ENCODE measurements around the gene UBXN2A. TPM values are rescaled to one million over a fixed set of nuclear protein-coding genes. Genes with fewer than 3 reads are reported as not detected.

Gene UBXN2A
- total RNA-seq, 4 donors from 2014 or later, result 8.4 to 16.1 (median 13.5) TPM

DNA sequence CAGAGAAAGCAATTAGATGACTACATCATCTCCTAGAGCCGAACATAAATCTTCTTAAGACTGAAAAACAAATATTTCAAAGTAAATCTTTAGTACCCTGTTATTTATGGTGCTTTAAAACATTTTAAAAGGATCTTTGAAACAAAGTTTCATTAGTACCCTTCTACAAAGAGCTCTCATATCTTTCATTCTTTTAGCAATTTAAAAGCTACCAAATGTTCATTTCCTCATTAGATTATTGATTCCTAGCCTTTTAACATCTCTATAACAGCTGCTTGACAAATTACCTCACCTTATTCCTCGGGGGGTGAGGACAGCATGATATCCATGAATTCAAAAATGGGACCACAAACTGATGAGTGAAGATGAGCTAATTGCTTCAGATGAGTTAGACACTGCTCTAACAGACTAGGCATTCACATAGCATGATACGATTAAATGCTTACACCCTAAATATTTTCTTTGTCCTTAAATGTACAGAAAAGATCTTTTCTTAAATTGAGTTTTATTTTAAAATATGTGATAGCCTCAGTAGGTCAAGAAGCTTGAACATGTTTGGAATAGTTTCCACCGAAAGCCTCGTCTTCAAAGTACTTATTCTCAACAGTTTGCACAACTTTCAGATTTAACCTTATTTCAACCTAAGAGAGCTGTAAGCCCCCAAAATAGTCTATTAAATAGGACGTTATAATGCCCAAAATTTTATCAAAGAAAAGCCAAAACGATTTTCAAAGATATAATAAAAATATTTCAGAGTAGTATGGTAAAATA, 15.5 kb upstream of the UBXN2A start:
- ATAC-seq (ENCODE audit: low FRiP score) (no peak), DNase-seq (ENCODE audit: low spot score) (no peak)
- TF ChIP-seq, protein P1, sequence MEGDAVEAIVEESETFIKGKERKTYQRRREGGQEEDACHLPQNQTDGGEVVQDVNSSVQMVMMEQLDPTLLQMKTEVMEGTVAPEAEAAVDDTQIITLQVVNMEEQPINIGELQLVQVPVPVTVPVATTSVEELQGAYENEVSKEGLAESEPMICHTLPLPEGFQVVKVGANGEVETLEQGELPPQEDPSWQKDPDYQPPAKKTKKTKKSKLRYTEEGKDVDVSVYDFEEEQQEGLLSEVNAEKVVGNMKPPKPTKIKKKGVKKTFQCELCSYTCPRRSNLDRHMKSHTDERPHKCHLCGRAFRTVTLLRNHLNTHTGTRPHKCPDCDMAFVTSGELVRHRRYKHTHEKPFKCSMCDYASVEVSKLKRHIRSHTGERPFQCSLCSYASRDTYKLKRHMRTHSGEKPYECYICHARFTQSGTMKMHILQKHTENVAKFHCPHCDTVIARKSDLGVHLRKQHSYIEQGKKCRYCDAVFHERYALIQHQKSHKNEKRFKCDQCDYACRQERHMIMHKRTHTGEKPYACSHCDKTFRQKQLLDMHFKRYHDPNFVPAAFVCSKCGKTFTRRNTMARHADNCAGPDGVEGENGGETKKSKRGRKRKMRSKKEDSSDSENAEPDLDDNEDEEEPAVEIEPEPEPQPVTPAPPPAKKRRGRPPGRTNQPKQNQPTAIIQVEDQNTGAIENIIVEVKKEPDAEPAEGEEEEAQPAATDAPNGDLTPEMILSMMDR (IDR thresholded peaks at IDR 0.05), result no peak

DNA sequence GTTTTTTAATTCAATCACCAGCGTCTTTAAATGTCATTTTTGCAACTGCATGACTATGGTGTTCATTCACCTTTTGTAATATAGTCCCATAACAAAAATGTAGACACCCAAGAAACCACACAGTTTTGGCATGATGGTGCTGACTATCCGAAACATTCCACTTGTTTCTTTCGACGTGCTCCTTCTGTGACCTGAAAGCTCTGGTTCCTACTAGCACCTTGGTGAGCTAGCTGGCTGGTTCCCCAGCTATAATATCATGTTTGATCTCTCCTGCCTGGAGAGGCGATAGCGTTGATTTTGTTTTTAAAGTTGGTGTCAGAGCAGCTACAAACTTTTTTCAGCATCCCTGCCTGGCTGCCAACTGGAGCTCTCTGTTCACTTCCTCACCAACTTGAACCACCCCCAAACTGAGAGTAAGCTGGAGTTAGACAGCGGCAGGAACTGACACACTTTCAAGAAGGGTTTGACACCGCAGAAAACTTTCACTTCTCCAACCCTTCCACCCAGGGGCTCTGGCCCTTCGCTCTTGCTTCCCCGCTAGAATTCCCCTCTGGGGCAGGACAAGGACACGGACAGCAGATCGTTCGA, 14.5 kb upstream of the UBXN2A start:
- TF ChIP-seq, protein P1 (IDR thresholded peaks at IDR 0.05), result no peak
- no peak for DNase-seq (ENCODE audit: low spot score)
- peak; percentile 46 for ATAC-seq (ENCODE audit: low FRiP score)

DNA sequence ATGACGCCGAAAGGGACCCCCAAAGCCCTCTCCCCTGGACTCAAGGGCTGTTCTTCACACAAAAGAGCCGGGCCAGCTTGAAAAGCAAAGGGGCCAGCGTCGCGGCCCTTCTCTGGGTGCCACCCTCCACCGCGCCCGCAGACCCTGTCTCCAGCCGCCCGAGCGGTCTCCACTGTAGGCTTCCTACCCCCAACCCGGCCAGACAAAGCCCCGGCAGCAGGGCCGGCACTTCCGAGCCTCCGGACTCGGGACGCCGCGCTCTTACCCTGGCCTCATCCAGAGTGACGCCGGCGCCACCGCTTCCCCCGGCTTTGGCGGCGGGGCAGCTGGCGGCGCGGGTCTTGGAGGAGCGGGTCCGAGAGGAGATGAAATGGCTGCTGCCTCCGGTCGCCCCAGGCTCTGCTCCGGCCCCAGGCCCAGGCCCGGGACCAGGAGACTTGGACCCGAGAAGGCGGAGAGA, 13.9 kb upstream of the UBXN2A start:
- TF ChIP-seq, protein P1 (IDR thresholded peaks at IDR 0.05), result no peak
- ATAC-seq (ENCODE audit: low FRiP score) (peak; percentile 22), DNase-seq (ENCODE audit: low spot score) (peak; percentile 29)

DNA sequence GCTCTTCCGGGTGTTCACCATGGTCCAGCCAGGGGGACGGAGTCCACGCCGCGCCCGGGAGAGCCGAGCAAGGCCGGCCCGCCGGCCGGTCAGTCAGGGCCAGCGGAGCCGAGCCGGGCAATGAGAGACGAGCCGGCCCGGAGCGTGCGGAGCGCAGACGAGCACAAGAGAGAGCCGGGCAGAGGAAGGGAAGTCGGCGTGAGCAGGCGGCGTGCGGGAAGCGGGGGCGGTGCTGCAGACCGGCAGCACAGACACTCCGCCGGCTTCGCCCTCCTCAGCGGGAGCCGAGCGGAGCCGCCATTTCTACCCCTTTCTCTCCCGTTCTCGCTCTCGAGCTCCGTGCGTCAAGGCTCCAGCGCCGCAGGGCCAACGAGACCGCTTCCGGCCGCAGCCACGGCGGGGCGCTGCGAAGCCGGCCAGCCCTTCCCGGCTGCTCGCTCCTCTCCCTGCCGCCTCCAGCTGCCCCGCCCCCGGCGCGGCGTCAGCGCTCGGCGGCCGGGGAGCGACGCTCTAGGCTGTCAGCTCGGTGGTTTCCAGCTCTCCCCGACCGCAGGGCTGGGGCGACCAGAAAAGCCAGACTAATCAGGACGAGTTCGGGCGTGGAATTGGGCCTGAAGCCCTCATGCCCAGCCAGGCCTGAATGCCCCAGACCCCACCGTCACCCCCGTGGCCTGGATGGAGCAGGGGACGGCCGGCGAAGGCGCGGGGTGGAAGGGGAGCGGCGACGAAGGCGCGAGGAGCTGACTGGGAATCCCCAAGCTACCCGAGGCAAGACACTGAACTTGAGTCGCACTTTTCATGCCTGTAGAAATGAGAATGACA, 13.3 kb upstream of the UBXN2A start, which contains the start of gene ATAD2B:
Gene ATAD2B, minus strand, starts transcription at position 374 of the 822 bp plus-strand sequence. Its CDS starts 353 bp downstream, at position 21.
- TF ChIP-seq, protein P1 (IDR thresholded peaks at IDR 0.05), result peak in 2 of 3 donors; percentile 34 to 42
- peak; percentile 48 for DNase-seq (ENCODE audit: low spot score)
- ATAC-seq (ENCODE audit: low FRiP score), result peak; percentile 97

DNA sequence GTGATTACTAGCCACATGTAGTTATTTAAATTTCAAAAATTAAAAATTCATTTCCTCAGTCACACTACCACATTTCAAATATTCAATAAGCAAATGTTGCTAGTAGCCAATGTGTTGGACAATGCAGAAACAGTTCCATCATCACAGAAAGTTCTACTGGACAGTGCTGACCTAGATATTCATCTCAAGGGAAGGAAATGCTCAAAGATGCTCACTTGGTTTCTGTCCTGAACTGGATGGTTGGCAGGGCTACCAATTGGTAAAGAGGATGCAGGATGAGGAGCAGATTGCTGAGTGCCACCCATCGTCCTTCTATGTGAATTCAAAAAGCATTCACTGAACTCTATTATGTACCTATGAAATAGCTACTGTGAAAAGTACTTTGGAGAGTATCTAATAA, 6.0 kb upstream of the UBXN2A start:
- TF ChIP-seq, protein P1 (IDR thresholded peaks at IDR 0.05), result no peak
- no peak for DNase-seq (ENCODE audit: low spot score)
- ATAC-seq (ENCODE audit: low FRiP score), result no peak

DNA sequence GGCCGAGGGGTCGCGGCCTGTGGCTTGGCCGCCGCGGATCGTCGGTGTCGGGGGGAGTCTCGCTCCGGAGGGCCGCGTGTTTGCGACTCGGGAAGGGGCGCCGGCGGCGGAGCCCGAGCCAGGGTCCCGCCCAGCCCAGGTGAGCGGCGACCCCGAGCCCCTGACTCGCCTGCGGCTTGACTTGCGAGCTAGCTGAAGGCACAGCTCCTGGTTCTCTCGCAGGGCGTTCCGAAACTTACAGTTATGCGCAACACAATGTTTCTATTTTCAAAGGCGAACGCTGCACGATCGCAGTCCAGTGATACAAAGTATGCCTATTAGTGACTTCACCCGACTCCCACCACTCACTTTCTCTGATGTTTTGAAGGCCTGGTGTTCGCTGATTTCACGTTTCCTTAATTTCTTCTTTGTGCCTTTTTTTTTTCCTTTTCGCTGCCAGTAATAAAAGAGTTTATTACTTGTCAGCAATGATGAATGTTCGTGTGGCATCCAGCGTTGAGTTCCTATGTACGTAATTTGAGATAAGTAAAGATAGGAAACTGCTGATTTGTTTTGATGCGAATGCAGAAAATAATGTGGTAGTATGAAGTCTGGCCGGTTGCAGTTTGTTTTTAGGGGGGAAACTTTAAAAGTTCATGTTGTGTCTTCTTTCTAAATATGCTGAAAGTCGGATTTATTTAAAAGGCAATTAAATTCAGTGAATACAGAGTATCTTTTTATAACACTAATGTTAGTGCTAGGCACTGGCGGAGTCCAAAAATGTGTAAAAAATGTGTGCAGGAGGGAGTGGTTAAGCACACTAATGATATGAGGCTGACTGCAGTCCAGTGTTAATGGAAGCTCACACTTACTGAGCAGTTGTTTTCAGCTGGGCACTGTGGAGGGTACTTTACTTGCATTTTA, 706 bp downstream of the UBXN2A start:
- DNase-seq (ENCODE audit: low spot score) (peak; percentile 27), ATAC-seq (ENCODE audit: low FRiP score) (peak; percentile 52)
- TF ChIP-seq, protein P1 (IDR thresholded peaks at IDR 0.05), result no peak
